Kasumi-1 (cell line): ENCODE measurements around the gene TMEM95.
A peak's percentile ranks its signal among the peaks of the same experiment; 100 is the strongest.
"Not testable (repeated sequence)": the region's sequence is repeated elsewhere in the genome, so short reads cannot be mapped to it uniquely, and the experiment has no call there.

Source experiments
- DNase-seq, 2 experiments: peaks; one replicate each; lab custom pipeline; 2025; lab: John Stamatoyannopoulos, UW

TMEM95 gene

DNA sequence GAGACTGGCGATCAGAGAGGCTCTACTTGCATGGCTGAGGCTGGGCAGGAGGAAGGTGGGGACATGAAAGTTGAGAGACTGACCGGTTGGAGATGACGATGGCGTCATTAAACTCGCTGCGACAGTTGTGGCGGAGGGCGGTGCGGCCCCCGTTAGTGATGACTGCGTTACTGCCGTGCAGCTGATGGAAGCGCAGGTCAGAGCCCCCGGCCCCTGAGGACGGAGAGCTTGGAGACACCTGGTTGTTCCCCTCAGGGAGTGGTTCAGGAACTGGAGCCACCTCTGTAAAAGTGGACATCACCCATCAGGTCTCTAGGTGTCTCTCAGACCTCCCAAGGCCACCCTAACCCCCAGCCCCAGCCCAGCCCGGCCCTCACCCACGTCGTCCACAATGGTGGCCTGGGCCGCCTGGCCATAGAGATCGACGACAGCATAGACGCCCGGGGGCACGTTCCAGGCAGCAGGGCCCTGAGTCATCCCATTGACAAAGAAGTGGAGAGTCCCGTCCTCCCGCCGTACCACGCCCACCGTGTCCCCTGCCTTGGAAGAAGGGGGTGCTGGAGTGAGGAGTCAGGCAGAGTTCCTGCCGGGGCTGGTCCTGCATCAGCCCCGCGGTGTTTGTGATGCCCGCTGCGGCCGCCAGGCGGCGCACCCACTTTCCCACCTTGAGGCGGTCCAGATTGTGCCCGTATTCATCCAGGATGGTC is 31.1 kb upstream of the TMEM95 start:
- DNase-seq = no peak

- DNase-seq = no peak
These were observed 30.5 kb upstream of the TMEM95 start for GRCh38 chr17:7324438-7324779.

GRCh38 chr17:7325031-7325528 is 29.9 kb upstream of the TMEM95 start:
- DNase-seq = no peak

- DNase-seq = no peak
These were observed 28.8 kb upstream of the TMEM95 start for GRCh38 chr17:7326186-7326585.

- DNase-seq = no peak
These were observed 27.9 kb upstream of the TMEM95 start for GRCh38 chr17:7327056-7327455.

GRCh38 chr17:7327501-7327900 is 27.5 kb upstream of the TMEM95 start:
- no peak for DNase-seq

- DNase-seq = no peak
These were observed 26.9 kb upstream of the TMEM95 start for GRCh38 chr17:7328009-7328408.

DNA sequence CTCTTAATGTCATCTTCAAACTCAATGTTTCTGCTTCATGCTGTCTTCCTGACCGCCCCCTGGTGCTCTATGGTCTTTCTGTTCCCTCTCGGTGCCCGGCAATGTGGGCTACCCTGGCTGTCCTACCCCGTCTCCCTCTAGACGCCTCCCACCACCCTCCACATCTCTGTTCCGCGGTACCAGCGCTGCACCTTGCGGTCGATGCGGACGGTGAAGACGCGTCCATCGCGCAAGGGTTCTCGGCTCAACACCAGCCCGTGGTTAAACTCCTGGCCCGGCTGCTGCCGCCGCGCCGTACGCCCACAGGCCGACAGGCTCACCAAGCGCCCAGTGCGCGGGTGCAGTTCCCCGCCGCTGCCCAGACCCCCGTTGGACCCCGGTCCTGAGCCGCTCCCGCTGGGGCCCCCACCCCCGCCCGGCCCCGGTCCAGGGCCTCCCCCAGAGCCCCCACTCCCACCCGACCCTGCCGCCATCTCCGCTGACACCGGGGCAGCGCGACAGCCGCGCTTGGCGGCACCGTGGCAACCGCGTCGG is 26.0 kb upstream of the TMEM95 start, which contains the start of gene NEURL4:
NEURL4 (minus strand) TSS at position 496 of the 534 bp plus-strand sequence; CDS start at position 473, 23 bp downstream.
- no peak for DNase-seq

DNA sequence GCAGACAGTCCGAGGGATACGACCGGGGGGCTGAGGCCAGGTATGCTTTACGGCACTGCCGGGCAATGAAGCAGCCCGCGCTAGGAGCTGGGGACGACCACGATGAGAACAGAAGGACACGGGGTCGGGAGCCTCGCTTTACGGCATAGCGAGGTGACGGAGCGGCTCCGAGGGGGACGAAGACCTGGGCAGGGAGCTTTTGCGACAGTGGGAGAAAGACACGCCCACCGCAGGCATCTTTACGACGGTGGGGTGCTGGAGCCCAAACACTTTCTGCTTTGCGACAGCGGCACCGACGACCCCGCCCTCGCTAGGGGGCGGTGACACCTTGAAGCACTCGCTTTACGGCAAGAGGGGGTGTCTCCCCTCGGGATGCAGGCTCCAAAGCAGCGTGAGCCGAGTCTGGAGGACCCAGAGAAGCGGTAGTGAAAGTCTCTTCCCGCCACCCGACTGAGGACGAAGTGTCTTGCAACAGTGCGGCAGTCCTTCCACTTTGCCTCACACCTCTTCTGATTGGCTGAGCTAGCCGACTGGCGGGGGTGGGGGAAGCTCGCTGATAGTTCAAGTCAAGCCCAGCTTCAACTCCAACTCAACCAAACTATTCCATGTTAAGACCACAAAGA is 25.5 kb upstream of the TMEM95 start:
- peak; percentile 85 to 94 for DNase-seq

DNA sequence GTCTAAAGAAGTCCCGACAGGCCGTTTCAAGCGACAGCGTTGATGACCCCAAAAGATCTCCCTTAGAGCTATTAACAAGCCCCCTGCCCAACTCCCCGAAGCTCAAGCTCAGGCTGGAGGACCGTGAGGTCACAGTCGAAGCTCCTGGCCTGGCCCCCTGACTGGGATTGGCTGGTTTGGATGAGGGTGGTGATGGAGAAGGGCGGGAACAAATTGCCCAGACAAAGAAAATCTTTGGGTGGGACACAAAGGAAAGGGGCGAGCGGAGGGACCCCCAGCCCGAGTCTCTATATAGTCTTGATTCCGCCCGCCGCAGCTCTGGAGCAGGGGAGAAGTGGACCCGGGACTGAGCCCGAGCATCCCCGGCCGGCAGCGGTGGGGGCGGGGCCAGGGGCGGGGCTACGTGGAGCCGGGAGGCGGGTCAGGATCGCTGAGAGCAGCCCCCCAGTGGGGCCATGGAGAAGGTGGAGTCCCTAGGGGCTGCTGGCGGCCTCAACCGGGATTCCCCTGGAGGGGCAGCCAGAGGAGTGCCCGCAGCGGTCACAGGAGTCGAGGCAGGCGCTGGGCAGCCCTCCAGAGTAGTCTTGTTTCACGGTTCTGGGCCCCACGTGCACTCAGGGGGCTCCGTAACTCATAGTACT is 24.8 kb upstream of the TMEM95 start:
- peak; percentile 33 to 50 for DNase-seq

DNA sequence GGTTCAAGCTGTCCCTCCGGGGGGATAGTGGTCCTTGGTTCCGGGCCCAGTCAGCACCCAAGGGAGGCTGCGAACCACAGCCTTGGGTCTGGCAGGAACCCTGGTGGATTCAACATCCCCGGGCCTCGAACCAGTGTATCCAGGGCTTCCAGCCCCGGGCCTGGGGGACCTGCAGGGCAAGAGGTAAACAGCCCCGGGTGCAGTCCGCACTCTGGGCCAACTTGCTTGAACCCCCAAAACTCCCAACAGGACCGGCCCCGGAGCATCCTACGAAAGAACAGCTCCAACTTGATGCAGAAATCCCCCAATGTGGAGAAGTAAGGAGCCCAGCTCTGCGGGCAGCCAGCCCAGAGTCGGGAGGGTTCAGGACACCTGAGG is 24.3 kb upstream of the TMEM95 start:
- no peak for DNase-seq

DNA sequence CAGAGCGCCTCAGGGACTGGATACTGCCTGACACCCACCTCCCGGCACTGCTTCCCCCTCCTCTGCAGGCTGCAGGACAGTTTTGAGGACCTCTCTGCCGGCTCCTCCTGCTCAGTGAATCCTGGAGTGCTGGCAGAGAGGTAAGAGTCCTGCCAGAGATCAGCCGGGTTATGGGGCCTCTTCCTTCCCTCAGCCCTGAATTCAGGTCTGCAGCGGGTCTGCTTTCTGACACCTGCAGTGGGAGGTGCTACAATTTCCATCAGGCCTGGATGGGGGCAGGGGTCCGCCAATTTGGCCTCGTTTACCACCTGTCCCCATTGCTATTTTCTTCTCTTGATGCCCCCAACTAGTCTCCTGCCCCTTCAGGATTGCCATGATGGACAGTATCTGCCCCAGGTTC is 22.8 kb upstream of the TMEM95 start:
- no peak for DNase-seq

GRCh38 chr17:7332600-7333069 is 22.3 kb upstream of the TMEM95 start:
- not testable (repeated sequence) for DNase-seq

GRCh38 chr17:7334938-7335538 is 19.9 kb upstream of the TMEM95 start:
- no peak for DNase-seq

GRCh38 chr17:7335765-7336164 is 19.2 kb upstream of the TMEM95 start:
- DNase-seq = not testable (repeated sequence)

DNA sequence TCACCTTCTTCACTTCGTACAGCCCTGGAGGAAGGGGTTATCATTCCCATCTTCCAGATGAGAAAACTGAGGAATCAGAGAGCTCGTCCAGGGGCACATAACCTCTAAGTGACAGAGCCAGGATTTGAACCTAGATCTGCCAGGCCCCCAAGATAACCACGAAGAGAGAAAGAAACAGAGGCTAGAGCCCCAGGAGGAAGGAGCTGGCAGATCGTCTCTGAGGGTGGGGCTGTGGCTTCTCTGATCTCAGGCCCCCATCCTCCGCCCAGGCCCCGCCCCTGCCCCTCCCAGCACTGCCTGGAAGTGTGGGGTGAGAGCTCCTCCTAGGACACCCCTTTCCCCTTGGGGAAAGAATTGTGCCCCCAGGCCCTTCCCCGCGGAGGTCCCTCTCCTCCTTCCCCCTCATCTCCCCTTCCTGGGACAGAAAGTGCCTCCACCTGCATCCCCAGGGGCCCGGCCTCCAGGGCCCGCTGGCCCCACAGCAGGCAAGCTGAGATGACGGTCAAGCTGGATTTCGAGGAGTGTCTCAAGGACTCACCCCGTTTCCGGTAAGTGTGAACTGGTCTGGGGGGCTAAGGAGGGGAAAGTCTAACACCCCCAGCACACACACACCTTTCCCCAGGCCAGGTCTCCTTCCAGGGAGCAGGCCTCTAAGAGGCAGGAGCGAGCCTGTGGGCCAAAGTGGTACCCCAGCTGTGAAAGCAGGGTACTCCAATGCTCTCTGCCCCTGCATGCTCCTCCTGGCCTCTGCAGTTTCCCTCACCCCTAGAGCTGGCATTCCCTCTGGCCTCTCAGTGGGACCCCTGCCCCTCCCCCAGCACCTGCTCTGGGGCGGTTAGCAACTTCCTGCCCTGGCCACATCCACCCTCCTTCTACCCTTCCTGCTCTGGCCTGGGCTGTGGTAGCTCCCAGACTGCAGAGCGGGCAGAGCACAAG is 18.4 kb upstream of the TMEM95 start, which contains the start of gene ACAP1:
ACAP1 (plus strand) TSS at position 290 of the 936 bp plus-strand sequence; CDS start at position 496, 206 bp downstream.
- peak; percentile 16 to 23 for DNase-seq

GRCh38 chr17:7337600-7337999 is 17.4 kb upstream of the TMEM95 start:
- not testable (repeated sequence) for DNase-seq

DNA sequence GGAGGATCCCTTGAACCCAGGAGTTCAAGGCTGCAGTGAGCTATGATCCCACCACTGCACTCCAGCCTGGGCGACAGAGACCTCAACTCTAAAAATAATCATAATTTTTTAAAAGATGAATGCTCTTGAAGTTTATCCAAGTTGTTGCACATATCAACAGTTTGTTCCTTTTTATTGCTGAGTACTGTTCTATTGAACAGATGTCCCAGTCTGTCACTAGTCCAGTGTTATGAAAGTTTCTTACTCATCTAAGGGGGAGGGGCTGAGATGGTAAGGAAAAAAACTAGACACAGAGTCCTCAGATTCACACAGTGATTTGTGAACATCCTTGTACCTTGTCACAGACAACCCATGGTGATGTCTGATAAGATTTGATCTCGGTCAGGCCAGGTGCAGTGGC is 14.8 kb upstream of the TMEM95 start:
- no peak for DNase-seq

GRCh38 chr17:7341842-7342241 is 13.1 kb upstream of the TMEM95 start:
- DNase-seq = no peak

GRCh38 chr17:7343250-7343649 is 11.7 kb upstream of the TMEM95 start:
- DNase-seq = no peak
